AG10803 (cell line): ENCODE results near the gene CMTM8.

Experiments used
- DNase-seq: peaks from one replicate; pipeline ENCODE4 v3.0.0; 2010; ENCODE audit warnings: low read depth
- H3K4me3 ChIP-seq: 2 replicates; pipeline ENCODE4 v1.5.1; 2011; ENCODE audit warnings: mild to moderate bottlenecking, low read length, control low read depth
- TF ChIP-seq, protein P1 (sequence below): conservative IDR thresholded peaks from 2 replicates; pipeline ENCODE4 v1.5.1; 2011; ENCODE audit warnings: mild to moderate bottlenecking, low read length, control low read depth, inconsistent platforms

CMTM8 gene

DNA sequence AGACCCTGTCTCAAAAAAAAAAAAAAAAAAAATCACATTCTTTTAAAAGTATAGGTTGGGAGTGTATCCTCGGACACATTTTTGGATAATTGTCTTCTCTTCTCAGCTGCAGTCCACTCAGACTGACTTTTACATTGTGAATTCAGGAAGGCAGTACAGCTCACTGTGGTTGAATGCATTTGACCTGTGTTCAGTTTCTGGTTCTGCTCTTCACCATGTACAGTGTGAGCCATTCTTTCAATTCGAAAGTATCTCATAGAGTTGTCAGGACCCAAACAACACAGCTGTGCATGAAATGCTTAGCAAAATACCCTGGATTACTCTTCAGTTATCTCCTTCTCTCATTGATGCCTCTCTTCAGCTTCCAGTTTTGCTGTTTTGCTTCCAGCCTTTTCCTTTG is 5.0 kb downstream of the CMTM8 start:
- no peak for DNase-seq

DNA sequence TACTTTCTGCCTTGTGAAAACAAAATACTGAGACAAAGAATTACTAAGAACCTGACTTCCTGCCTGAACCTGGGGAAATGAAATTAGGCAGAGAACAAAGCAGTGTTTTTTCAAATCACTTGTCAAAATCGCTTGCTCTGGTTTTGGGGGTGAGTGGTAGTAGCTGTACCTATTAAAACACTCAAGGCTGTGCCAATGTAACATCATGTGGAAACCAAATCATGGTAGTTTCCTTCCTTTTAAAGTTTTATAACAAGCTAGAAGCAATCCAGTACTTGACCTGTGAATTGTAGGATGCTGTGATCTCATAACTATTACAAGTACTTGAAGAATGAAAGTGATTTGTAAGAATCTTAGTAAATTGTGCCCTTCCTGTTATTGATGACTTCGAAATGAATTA is 6.7 kb downstream of the CMTM8 start:
- H3K4me3 ChIP-seq: no peak overlapping the region
- TF ChIP-seq, protein P1, sequence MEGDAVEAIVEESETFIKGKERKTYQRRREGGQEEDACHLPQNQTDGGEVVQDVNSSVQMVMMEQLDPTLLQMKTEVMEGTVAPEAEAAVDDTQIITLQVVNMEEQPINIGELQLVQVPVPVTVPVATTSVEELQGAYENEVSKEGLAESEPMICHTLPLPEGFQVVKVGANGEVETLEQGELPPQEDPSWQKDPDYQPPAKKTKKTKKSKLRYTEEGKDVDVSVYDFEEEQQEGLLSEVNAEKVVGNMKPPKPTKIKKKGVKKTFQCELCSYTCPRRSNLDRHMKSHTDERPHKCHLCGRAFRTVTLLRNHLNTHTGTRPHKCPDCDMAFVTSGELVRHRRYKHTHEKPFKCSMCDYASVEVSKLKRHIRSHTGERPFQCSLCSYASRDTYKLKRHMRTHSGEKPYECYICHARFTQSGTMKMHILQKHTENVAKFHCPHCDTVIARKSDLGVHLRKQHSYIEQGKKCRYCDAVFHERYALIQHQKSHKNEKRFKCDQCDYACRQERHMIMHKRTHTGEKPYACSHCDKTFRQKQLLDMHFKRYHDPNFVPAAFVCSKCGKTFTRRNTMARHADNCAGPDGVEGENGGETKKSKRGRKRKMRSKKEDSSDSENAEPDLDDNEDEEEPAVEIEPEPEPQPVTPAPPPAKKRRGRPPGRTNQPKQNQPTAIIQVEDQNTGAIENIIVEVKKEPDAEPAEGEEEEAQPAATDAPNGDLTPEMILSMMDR: no peak
- no peak for DNase-seq

More for the DNA sequence above, 5.0 kb downstream of the CMTM8 start:
- TF ChIP-seq, protein P1: no peak
- no peak overlapping the region for H3K4me3 ChIP-seq

DNA sequence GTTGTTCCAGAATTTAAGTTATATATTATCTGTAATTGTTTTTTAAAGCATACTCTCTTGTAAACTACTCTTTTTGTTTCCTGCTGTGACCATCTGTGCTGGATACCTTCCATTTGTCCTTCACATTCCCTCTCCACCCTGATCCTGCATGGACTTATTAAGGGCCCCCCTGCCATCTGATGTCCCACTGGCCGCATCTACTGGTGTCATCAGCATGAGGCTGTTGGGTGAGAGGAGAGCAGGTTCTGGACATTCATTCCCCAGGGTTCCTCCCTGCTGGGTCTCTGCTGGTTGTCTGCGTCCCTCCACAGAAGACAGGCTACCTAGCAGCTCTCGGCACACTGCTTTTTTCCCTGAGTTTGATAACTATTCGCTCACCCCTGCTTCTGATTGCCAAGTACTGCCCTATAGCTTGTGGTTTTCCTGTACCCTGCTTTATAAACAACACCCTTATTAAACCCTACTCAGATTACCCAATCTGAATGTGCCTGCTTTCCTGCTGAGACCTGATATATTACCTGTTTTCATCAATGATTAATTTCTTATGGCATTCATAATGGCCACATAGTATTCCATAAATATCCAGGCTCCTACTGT is 7.7 kb downstream of the CMTM8 start:
- TF ChIP-seq, protein P1: no peak
- DNase-seq: no peak
- no peak overlapping the region for H3K4me3 ChIP-seq

DNA sequence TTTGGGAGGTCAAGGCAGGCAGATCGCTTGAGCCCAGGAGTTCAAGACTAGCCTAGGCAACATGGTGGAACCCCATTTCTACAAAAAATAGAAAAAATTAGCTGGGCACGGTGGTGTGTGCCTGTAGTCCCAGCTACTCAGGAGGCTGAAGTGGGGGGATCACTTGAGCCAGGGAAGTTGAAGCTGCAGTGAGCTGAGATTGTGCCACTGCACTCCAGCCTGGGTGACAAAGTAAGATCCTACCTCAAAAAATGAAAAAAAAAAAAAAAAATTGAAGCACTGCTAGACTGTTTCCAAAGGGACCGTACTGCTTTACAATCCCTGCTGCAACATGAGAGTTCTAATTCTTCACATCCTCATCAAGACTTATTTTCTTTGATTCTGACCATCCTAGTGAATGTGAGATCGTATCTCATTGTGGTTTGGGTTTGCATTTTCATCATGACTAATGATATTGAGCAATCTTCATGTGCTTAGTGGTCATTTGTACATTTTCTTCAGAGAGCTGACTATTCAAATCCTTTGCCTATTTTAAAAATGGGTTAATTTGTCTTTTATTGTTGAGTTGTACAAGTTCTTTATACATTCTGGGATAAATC is 10.8 kb downstream of the CMTM8 start:
- TF ChIP-seq, protein P1: no peak
- peak; percentile 77 for DNase-seq
- H3K4me3 ChIP-seq: no peak overlapping the region

DNA sequence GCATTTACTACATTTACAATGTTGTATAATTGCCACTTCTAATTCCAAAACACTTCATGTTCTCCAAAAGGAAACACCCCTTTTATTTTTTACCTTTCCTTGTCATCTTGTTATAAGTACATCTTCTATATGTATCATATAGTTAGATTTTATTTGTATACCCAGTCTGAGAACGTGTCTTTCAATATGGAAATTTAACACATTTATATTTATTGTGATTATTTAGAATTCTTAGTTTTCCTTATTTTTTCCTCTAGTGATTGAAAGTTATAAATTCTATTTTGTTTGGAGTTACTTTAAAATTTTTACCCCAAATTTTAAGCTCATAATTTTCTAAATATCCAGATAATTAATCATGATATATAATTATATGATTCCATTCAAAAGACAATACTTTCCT is 15.8 kb downstream of the CMTM8 start:
- TF ChIP-seq, protein P1: no peak
- DNase-seq: no peak

DNA sequence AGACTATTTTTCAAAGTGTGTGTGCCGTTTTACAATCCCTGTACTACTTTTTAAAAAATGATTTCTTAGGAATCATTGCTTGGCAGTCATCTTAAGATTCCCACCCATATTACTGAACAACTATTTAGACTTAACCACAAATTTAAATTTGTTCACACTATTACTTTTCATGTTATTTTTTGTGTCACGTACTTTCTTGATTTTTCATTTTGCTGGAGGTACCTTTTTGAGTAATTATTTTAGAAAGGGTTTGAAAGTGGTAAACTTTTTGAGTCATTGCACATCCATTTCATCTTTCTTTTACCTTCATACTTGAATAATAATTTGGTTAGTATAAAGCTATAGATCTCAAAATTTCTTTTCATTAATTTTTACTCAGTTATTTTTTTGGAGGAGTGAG is 16.9 kb downstream of the CMTM8 start:
- H3K4me3 ChIP-seq: no peak overlapping the region

More for the DNA sequence above, 15.8 kb downstream of the CMTM8 start:
- H3K4me3 ChIP-seq: no peak overlapping the region

DNA sequence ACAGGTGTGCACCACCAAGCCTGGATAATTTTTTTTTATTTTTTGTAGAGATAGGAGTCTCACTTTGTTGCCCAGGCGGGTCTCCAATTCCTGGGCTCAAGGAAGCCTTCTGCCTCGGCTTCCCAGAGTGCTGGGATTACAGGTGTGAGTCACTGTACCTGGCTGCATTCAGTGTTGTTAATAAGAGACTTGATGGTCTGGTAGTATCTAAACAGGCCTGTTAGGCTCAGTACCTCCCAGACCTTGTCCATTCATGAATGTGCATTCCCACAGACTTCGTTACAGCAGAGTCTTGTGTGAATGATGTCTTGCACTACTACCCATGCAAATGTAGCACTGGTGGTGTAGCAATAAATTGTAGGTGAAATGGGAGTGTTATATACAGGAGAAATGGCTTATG is 17.7 kb downstream of the CMTM8 start:
- TF ChIP-seq, protein P1: no peak
- no peak for DNase-seq
- H3K4me3 ChIP-seq: no peak overlapping the region

More for the DNA sequence above, 16.9 kb downstream of the CMTM8 start:
- TF ChIP-seq, protein P1: no peak
- DNase-seq: no peak
